Stimulated activated CD4-positive, alpha-beta T cell treated with anti-CD3 and anti-CD28 coated beads, Interleukin-15, amount 100 ng/mL, for 1 hour (primary cell): Measurements from ENCODE around the gene NDUFA5.
"Not testable (repeated sequence)": the region's sequence is repeated elsewhere in the genome, so short reads cannot be mapped to it uniquely, and the experiment has no call there.

Experiments used
- DNase-seq, 2 donors: peaks; one replicate each; pipeline ENCODE4 v3.0.0-alpha.2; 2020; ENCODE audit warnings: low read depth in 1 of 2, low spot score in 1 of 2

NDUFA5 gene

GRCh38 chr7:123558289-123558874, 764 bp upstream of the NDUFA5 start:
- DNase-seq, result no peak

- DNase-seq, result no peak
These were observed 611 bp downstream of the NDUFA5 start for GRCh38 chr7:123557016-123557397.

- DNase-seq, result no peak
These were observed 2.1 kb downstream of the NDUFA5 start for GRCh38 chr7:123555484-123555883.

GRCh38 chr7:123553159-123553558, 4.5 kb downstream of the NDUFA5 start:
- no peak for DNase-seq

- no peak for DNase-seq
These were observed 5.0 kb downstream of the NDUFA5 start for GRCh38 chr7:123552641-123553040.

- not testable (repeated sequence) for DNase-seq
These were observed 5.5 kb downstream of the NDUFA5 start for GRCh38 chr7:123552134-123552533.

DNA sequence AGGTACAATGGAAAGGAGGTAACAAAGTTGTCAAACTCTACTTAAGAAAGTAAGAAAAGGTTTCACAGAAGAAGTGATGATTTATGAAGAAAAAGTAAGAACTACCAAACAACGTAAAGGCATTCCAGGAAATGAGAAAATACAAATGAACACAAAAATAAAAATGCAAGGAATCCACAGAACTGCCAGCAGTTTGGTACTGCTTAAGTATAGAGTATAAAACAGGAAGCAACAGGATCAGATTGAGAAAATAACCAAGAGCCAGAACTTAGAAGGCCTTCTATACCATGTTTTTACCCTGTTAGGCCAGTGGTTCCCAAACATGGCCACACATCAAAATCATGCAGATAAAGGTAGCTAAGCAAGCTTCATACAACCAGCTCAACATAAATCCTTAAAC, 9.2 kb downstream of the NDUFA5 start:
- no peak for DNase-seq

GRCh38 chr7:123539871-123540270, 17.7 kb downstream of the NDUFA5 start:
- DNase-seq, result no peak

- no peak for DNase-seq
These were observed 18.7 kb downstream of the NDUFA5 start for GRCh38 chr7:123538897-123539296.

- no peak for DNase-seq
These were observed 19.4 kb downstream of the NDUFA5 start for GRCh38 chr7:123538189-123538714.

DNA sequence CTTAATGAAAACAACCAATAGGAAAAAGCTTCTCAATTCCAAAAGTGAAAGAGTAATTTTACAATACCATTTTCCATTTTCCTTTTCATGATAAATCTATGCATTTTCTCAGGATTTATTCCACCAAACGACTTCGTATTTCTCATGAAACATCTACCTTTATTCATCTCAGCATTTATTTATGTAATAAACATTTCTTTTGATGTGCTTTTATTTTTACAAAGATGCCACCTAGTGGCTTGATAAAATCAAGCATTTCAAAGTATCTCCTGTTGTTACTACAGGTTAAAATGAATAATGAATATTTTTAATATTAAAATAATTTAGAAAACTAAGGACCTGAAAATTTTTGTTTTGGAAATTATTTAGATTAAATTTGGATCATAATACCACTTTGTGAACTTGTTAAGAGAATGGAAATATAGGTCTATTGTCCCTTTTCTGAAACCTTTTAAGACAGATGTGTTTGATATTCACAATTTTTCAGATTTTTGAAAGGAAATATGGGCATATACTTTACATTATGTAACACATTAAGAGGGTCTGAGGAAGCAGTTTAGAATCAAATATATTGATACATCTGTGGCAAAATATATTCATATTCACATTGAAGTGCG, 20.5 kb downstream of the NDUFA5 start:
- no peak for DNase-seq

GRCh38 chr7:123535517-123535916, 22.1 kb downstream of the NDUFA5 start:
- DNase-seq, result no peak

DNA sequence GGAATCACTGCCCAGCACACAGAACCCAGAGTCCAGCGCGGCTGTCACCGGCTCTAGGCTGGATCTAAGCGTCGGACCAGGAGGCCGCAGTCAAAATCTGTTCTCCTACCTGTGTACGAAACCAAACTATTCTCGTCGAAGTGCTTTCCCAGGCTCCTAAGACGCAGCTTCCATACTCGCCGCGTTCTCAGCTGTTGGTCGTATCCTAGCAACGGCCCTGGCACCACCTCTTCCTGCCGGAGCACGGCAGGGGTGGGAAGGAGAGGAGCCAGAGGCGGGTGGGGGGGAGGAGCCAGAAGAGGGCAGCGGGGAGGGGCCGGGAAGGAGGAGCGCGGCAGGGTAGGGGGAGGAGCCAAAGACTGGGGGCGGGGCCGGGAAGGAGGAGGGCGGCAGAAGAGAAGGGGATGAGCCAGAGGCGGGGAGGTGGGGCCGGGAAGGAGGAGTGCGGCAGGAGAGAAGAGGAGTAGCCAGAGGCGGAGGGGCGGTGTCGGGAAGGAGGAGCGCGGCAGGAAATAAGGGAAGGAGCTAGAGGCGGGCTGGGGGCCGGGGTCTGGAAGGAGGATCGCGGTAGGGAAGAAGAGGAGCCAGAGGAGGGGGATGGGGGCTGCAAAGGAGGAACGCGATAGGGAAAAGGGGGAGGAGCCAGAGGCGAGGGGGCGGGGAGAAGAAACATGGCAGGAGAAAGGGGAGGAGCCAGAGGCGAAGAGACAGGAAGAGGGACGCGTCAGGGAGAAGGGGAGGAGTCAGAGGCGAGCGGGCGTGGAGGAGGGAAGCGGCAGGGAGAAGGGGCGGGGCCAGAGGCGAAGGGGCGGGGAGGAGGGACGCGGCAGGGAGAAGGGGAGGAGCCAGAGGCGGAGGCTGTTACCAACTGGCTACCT, 23.0 kb downstream of the NDUFA5 start, which contains the start of gene IQUB:
TSS of gene IQUB (minus strand) at position 213 of the 878 bp plus-strand sequence. CDS start 22,255 bp downstream, outside the sequence.
- DNase-seq, result peak; percentile 90 to 94

DNA sequence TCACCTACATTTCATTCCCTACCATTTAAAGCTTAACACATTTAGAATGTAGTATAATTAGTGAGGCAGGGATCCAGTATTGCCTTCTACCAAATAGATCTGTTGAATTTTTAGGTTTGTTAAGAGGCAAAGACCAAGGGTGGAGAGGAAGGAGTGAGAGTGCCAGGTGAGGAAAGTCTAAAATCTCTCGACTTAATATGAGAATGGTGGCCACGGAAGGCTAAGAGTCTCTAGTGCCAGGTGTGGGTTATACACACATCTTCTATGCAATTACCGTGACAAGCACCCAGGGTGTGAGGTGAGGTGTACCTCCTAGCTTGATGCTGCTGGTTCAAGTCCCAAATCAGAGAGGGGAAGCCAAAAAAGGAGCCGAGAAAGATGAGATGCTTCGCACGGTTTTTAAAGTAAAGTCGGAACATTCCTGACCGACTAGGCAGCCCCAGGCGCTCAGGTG, 23.7 kb downstream of the NDUFA5 start:
- no peak for DNase-seq

DNA sequence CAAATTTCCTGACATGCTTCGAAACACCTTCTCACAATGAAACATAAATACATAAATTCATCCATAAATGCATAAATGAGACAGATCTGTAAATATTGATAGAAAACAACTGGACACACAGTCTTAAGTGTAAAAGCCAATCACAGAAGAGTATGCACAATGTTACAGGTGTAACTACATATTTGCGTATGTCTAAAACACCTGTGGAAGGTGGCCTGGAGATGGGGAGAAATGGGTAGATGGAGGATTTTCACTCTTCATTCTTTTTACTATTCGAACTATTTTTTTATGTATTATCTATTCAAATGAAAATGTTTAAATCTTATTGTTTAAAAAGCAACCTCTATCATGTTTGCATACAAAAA, 24.1 kb downstream of the NDUFA5 start:
- DNase-seq, result no peak

DNA sequence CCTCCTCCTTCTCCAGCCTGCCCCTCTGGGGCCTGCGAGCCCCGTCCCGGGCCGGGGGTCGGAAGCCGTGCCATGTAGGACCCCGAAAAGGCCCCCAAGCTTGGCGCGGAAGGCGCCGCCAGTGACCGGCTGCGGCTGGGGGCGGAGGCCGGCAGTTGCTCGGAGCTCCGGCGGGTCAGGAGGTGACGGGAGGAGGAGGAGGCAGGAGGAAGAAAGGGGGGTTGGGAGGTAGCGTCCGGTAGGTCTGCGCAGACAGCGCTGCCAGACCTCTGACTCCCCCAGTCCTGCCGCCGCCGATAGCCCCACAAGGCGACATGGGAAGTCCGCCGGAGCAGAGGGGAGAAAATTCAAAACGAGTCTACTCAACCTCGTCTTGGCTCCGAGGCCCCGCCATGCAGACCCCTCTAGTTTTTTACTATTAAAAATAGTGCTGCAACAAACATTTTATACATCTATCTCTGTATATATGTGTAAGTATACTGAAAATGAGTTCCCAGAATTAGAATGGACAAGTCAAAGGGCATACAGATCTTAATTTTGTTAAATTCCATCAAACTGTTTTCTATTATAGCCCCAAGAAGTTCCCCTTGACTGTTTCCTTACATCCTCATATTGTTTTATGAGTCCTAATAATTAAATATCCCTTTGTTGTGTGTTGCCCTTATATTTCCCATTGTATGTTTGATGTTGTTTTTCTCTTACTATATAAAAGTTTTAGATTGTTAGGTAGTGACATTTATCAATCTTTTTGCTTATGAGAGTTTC, 24.6 kb downstream of the NDUFA5 start:
- peak in 1 of 2 donors; percentile 22 for DNase-seq

- DNase-seq, result not testable (repeated sequence)
These were observed 25.3 kb downstream of the NDUFA5 start for GRCh38 chr7:123532343-123532742.

DNA sequence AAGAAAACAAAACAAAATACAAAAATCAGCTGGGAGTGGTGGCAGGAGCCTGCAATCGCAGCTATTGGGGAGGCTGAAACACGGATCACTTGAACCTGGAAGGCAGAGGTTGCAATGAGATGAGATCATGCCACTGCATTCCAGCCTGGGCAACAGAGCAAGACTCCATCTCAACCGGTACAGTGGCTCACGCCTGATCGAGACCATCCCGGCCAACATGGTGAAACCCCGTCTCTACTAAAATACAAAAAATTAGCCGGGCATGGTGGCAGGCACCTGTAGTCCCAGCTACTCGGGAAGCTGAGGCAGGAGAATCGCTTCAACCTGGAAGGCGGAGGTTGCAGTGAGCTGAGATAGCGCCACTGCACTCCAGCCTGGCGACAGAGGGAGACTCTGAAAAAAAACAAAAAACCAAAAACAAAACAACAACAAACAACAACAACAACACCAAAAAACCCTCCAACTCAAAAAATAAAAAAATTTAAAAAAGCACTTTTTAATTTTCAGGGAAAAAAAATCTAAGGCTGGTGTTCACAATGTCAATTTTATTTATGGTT, 27.5 kb downstream of the NDUFA5 start:
- DNase-seq, result not testable (repeated sequence)

GRCh38 chr7:123528265-123528664, 29.4 kb downstream of the NDUFA5 start:
- DNase-seq, result no peak

DNA sequence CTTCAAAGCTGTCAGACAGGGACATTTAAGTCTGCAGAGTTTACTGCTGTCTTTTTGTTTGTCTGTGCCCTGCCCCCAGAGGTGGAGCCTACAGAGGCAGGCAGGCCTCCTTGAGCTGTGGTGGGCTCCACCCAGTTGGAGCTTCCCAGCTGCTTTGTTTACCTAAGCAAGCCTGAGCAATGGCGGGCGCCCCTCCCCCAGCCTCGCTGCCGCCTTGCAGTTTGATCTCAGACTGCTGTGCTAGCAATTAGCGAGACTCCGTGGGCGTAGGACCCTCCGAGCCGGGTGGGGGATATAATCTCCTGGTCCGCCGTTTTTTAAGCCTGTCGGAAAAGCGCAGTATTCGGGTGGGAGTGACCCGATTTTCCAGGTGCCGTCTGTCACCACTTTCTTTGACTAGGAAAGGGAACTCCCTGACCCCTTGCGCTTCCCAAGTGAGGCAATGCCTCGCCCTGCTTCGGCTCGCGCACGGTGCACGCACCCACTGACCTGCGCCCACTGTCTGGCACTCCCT, 29.8 kb downstream of the NDUFA5 start:
- not testable (repeated sequence) for DNase-seq
